ENCODE data around the gene GTF3C6.
"Not testable (repeated sequence)": the region's sequence is repeated elsewhere in the genome, so short reads cannot be mapped to it uniquely, and the experiment has no call there.

The GTF3C6 gene

GRCh38 chr6:110950440-110950839 lies 8.1 kb upstream of the GTF3C6 start:
- peak overlapping the region; percentile 19 to 75 (median 71) for H3K27ac Mint-ChIP-seq
- no peaks in the 10 kb centered on the region for H3K36me3 Mint-ChIP-seq (ENCODE audit: low read depth)
- H3K27me3 Mint-ChIP-seq (ENCODE audit: low read depth) = no peaks in the 10 kb centered on the region
- no peak for TF ChIP-seq CTCF (IDR thresholded peaks at IDR 0.05; ENCODE audit: unreplicated experiment in 3 of 3)
- H3K9me3 Mint-ChIP-seq = no peaks in the 10 kb centered on the region
- H3K4me3 Mint-ChIP-seq = no peak overlapping the region
- peaks cover 22% of the 10 kb centered on the region for H3K4me1 Mint-ChIP-seq

- no peak for TF ChIP-seq CTCF (IDR thresholded peaks at IDR 0.05; ENCODE audit: unreplicated experiment in 3 of 3)
- H3K36me3 Mint-ChIP-seq (ENCODE audit: low read depth) = no peaks in the 10 kb centered on the region
- peaks cover 22% of the 10 kb centered on the region for H3K4me1 Mint-ChIP-seq
- peak overlapping the region; percentile 19 to 75 (median 71) for H3K27ac Mint-ChIP-seq
- no peaks in the 10 kb centered on the region for H3K9me3 Mint-ChIP-seq
- H3K4me3 Mint-ChIP-seq = no peak overlapping the region
- H3K27me3 Mint-ChIP-seq (ENCODE audit: low read depth) = no peaks in the 10 kb centered on the region
These were observed 7.5 kb upstream of the GTF3C6 start for GRCh38 chr6:110951008-110951407.

- no peak for TF ChIP-seq CTCF (IDR thresholded peaks at IDR 0.05; ENCODE audit: unreplicated experiment in 3 of 3)
- Mint-ChIP-seq H3K4me3 (no peak overlapping the region), H3K27me3 (ENCODE audit: low read depth) (no peaks in the 10 kb centered on the region), H3K27ac (peak overlapping the region; percentile 81 to 88 (median 84)), H3K36me3 (ENCODE audit: low read depth) (no peaks in the 10 kb centered on the region), H3K9me3 (no peaks in the 10 kb centered on the region), H3K4me1 (peaks cover 22% of the 10 kb centered on the region)
These were observed 6.3 kb upstream of the GTF3C6 start for GRCh38 chr6:110951986-110952794.

GRCh38 chr6:110953633-110954303 lies 4.7 kb upstream of the GTF3C6 start:
- no peak overlapping the region for H3K4me3 Mint-ChIP-seq

GRCh38 chr6:110960014-110960390 lies 1.5 kb downstream of the GTF3C6 start:
- TF ChIP-seq CTCF (IDR thresholded peaks at IDR 0.05; ENCODE audit: unreplicated experiment in 3 of 3) = no peak
- H3K27me3 Mint-ChIP-seq (ENCODE audit: low read depth) = no peaks in the 10 kb centered on the region
- H3K9me3 Mint-ChIP-seq = no peaks in the 10 kb centered on the region
- H3K4me3 Mint-ChIP-seq = peak overlapping the region; percentile 58 to 77 (median 69)
- H3K4me1 Mint-ChIP-seq = peaks cover 5% of the 10 kb centered on the region
- H3K36me3 Mint-ChIP-seq (ENCODE audit: low read depth) = peaks cover 49% of the 10 kb centered on the region
- H3K27ac Mint-ChIP-seq = peak overlapping the region; percentile 21 to 73 (median 60)

More at GRCh38 chr6:110953633-110954303, 4.7 kb upstream of the GTF3C6 start:
- peaks cover 4% of the 10 kb centered on the region for H3K36me3 Mint-ChIP-seq (ENCODE audit: low read depth)
- no peaks in the 10 kb centered on the region for H3K27me3 Mint-ChIP-seq (ENCODE audit: low read depth)
- TF ChIP-seq CTCF (IDR thresholded peaks at IDR 0.05; ENCODE audit: unreplicated experiment in 3 of 3) = no peak
- H3K27ac Mint-ChIP-seq = peak overlapping the region; percentile 80 to 84 (median 81)
- H3K9me3 Mint-ChIP-seq = no peaks in the 10 kb centered on the region
- peaks cover 27% of the 10 kb centered on the region for H3K4me1 Mint-ChIP-seq

GRCh38 chr6:110962636-110963035 lies 4.1 kb downstream of the GTF3C6 start:
- H3K27me3 Mint-ChIP-seq (ENCODE audit: low read depth) = not testable (repeated sequence)

More at GRCh38 chr6:110962636-110963035, 4.1 kb downstream of the GTF3C6 start:
- H3K4me3 Mint-ChIP-seq, H3K9me3 Mint-ChIP-seq, H3K27ac Mint-ChIP-seq, H3K4me1 Mint-ChIP-seq: not testable (repeated sequence)
- H3K36me3 Mint-ChIP-seq (ENCODE audit: low read depth) = peaks cover 75% of the 10 kb centered on the region

Measured in nephron (organoid).